Peyer's patch (tissue), 4 donors: ENCODE data around the gene VSIG8.

Source experiments
- CTCF ChIP-seq, 6 experiments: fragments of 450-650 bp in 4 of 6; fragments of 200-600 bp in 2 of 6; sonication (generic) in 1 of 6; IDR thresholded peaks; one replicate each; pipeline ENCODE4 v1.5.1; 2017 to 2019; ENCODE audit warnings: antibody characterized with exemption in 6 of 6, mild to moderate bottlenecking in 3 of 6, moderate library complexity in 1 of 6
- POLR2A ChIP-seq, 2 donors: fragments of 450-650 bp; IDR thresholded peaks; one replicate each; pipeline ENCODE4 v1.5.1; 2017; ENCODE audit warnings: antibody characterized with exemption in 2 of 2, mild to moderate bottlenecking in 2 of 2, moderate library complexity in 2 of 2

DNA sequence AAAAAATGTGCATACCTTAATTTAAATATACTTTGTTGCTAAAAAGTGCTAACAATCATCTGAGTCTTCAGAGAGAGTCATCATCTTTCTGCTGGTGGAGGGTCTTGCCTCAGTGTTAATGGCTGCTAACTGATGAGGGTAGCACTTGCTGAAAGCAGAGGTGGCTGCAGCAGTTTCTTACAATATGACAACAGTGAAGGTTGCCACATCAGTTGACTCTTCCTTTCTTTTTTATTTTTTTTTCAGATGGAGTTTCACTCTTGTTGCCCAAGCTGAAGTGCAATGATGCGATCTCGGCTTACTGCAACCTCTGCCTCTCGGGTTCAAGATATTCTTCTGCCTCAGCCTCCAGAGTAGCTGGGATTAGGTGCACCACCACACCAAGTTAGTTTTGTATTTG lies 40.1 kb upstream of the VSIG8 start:
- TF ChIP-seq POLR2A (IDR thresholded peaks at IDR 0.05): no peak
- no peak for TF ChIP-seq CTCF (IDR thresholded peaks at IDR 0.05)
